ENCODE measurements around the gene ZKSCAN2.

Gene ZKSCAN2

GRCh38 chr16:25271421-25271820 lies 13.8 kb upstream of the ZKSCAN2 start:
- H3K79me1 ChIP-seq (ENCODE audit: low read depth, low read length) = no peaks in the 10 kb centered on the region
- H2BK12ac ChIP-seq (ENCODE audit: low read length) = no peak overlapping the region
- H3K4me2 ChIP-seq (ENCODE audit: insufficient read depth, low read length, poor library complexity, severe bottlenecking) = no peak overlapping the region
- H2BK5ac ChIP-seq (ENCODE audit: low read length) = no peak overlapping the region
- no peaks in the 10 kb centered on the region for H3K9me3 ChIP-seq (replicated peaks in 1 of 2; ENCODE audit: control insufficient read depth in 2 of 2, insufficient read depth in 1 of 2, low read depth in 1 of 2, low read length in 2 of 2)
- no peak overlapping the region for H3K27ac ChIP-seq (replicated peaks; ENCODE audit: low read length)
- no peak overlapping the region for H3K4me3 ChIP-seq (ENCODE audit: low read length in 2 of 2)
- no peak overlapping the region for H4K8ac ChIP-seq (ENCODE audit: low read depth, low read length)
- H3K4me1 ChIP-seq (ENCODE audit: control insufficient read depth in 2 of 2, insufficient read depth in 1 of 2, low read depth in 1 of 2, low read length in 2 of 2) = no peaks in the 10 kb centered on the region
- no peak overlapping the region for H4K91ac ChIP-seq (ENCODE audit: low read depth, low read length, poor library complexity)
- H3K9ac ChIP-seq (ENCODE audit: low read depth, low read length, poor library complexity) = no peak overlapping the region
- H2AFZ ChIP-seq (ENCODE audit: low read length) = no peak overlapping the region
- WGBS, 2 donors (ENCODE audit: extremely low coverage in 2 of 2, insufficient read length in 2 of 2, insufficient replicate concordance in 1 of 2) = no CpG with 5 or more reads among the region's 5 CpGs
- no peak overlapping the region for H2BK15ac ChIP-seq (ENCODE audit: low read length)
- no peak overlapping the region for H3K18ac ChIP-seq (ENCODE audit: low read length)
- H2BK120ac ChIP-seq (ENCODE audit: low read depth, low read length) = no peak overlapping the region
- no peak overlapping the region for H3K4ac ChIP-seq (ENCODE audit: low read length)
- H2AK5ac ChIP-seq (ENCODE audit: low read depth, low read length) = no peak overlapping the region
- DNase-seq (ENCODE audit: low spot score) = no peak
- H3K36me3 ChIP-seq (replicated peaks in 1 of 2; ENCODE audit: control insufficient read depth in 2 of 2, insufficient read depth in 2 of 2, low read length in 2 of 2) = peaks cover 1 to 24% of the 10 kb centered on the region in 2 donors
- no peak overlapping the region for H3K23ac ChIP-seq (ENCODE audit: low read depth, low read length, poor library complexity)
- no peak overlapping the region for H3K14ac ChIP-seq (ENCODE audit: low read length)
- H3K27me3 ChIP-seq (ENCODE audit: control insufficient read depth in 3 of 3, insufficient read depth in 3 of 3, low read depth in 1 of 3, low read length in 3 of 3) = no peaks in the 10 kb centered on the region

- Histone ChIP-seq H2AK5ac (ENCODE audit: low read depth, low read length) (no peak overlapping the region), H3K79me1 (ENCODE audit: low read depth, low read length) (no peaks in the 10 kb centered on the region), H3K36me3 (replicated peaks in 1 of 2; ENCODE audit: control insufficient read depth in 2 of 2, insufficient read depth in 2 of 2, low read length in 2 of 2) (peaks cover 1 to 32% of the 10 kb centered on the region in 2 donors), H3K18ac (ENCODE audit: low read length) (no peak overlapping the region), H3K23ac (ENCODE audit: low read depth, low read length, poor library complexity) (no peak overlapping the region), H2BK12ac (ENCODE audit: low read length) (no peak overlapping the region), H4K8ac (ENCODE audit: low read depth, low read length) (no peak overlapping the region), H3K4me3 (ENCODE audit: low read length in 2 of 2) (no peak overlapping the region), H3K4me2 (ENCODE audit: insufficient read depth, low read length, poor library complexity, severe bottlenecking) (no peak overlapping the region), H4K91ac (ENCODE audit: low read depth, low read length, poor library complexity) (no peak overlapping the region), H2AFZ (ENCODE audit: low read length) (no peak overlapping the region), H3K14ac (ENCODE audit: low read length) (no peak overlapping the region), H3K27ac (replicated peaks; ENCODE audit: low read length) (no peak overlapping the region), H3K27me3 (ENCODE audit: control insufficient read depth in 3 of 3, insufficient read depth in 3 of 3, low read depth in 1 of 3, low read length in 3 of 3) (no peaks in the 10 kb centered on the region), H2BK5ac (ENCODE audit: low read length) (no peak overlapping the region), H3K9ac (ENCODE audit: low read depth, low read length, poor library complexity) (no peak overlapping the region), H3K9me3 (replicated peaks in 1 of 2; ENCODE audit: control insufficient read depth in 2 of 2, insufficient read depth in 1 of 2, low read depth in 1 of 2, low read length in 2 of 2) (no peaks in the 10 kb centered on the region), H2BK120ac (ENCODE audit: low read depth, low read length) (no peak overlapping the region), H3K4ac (ENCODE audit: low read length) (no peak overlapping the region), H2BK15ac (ENCODE audit: low read length) (no peak overlapping the region), H3K4me1 (ENCODE audit: control insufficient read depth in 2 of 2, insufficient read depth in 1 of 2, low read depth in 1 of 2, low read length in 2 of 2) (no peaks in the 10 kb centered on the region)
- no peak for DNase-seq (ENCODE audit: low spot score)
- WGBS, 2 donors (ENCODE audit: extremely low coverage in 2 of 2, insufficient read length in 2 of 2, insufficient replicate concordance in 1 of 2) = no CpG with 5 or more reads among the region's 6 CpGs
Observed at GRCh38 chr16:25270577-25270976, 12.9 kb upstream of the ZKSCAN2 start.

GRCh38 chr16:25269879-25270278 lies 12.2 kb upstream of the ZKSCAN2 start:
- Histone ChIP-seq H3K4me1 (ENCODE audit: control insufficient read depth in 2 of 2, insufficient read depth in 1 of 2, low read depth in 1 of 2, low read length in 2 of 2) (no peaks in the 10 kb centered on the region), H3K18ac (ENCODE audit: low read length) (no peak overlapping the region), H3K27me3 (ENCODE audit: control insufficient read depth in 3 of 3, insufficient read depth in 3 of 3, low read depth in 1 of 3, low read length in 3 of 3) (no peaks in the 10 kb centered on the region), H2BK120ac (ENCODE audit: low read depth, low read length) (no peak overlapping the region), H3K14ac (ENCODE audit: low read length) (no peak overlapping the region), H3K23ac (ENCODE audit: low read depth, low read length, poor library complexity) (no peak overlapping the region), H2BK12ac (ENCODE audit: low read length) (no peak overlapping the region), H4K91ac (ENCODE audit: low read depth, low read length, poor library complexity) (no peak overlapping the region), H3K9ac (ENCODE audit: low read depth, low read length, poor library complexity) (no peak overlapping the region), H2AK5ac (ENCODE audit: low read depth, low read length) (no peak overlapping the region), H3K79me1 (ENCODE audit: low read depth, low read length) (no peaks in the 10 kb centered on the region), H3K36me3 (replicated peaks in 1 of 2; ENCODE audit: control insufficient read depth in 2 of 2, insufficient read depth in 2 of 2, low read length in 2 of 2) (peaks cover 1 to 36% of the 10 kb centered on the region in 2 donors), H2BK5ac (ENCODE audit: low read length) (no peak overlapping the region), H4K8ac (ENCODE audit: low read depth, low read length) (no peak overlapping the region), H3K9me3 (replicated peaks in 1 of 2; ENCODE audit: control insufficient read depth in 2 of 2, insufficient read depth in 1 of 2, low read depth in 1 of 2, low read length in 2 of 2) (no peaks in the 10 kb centered on the region), H2BK15ac (ENCODE audit: low read length) (no peak overlapping the region), H3K4me3 (ENCODE audit: low read length in 2 of 2) (no peak overlapping the region), H3K4me2 (ENCODE audit: insufficient read depth, low read length, poor library complexity, severe bottlenecking) (no peak overlapping the region), H2AFZ (ENCODE audit: low read length) (no peak overlapping the region), H3K27ac (replicated peaks; ENCODE audit: low read length) (no peak overlapping the region), H3K4ac (ENCODE audit: low read length) (no peak overlapping the region)
- DNase-seq (ENCODE audit: low spot score) = no peak
- no CpG with 5 or more reads among the region's 1 CpG for WGBS, 2 donors (ENCODE audit: extremely low coverage in 2 of 2, insufficient read length in 2 of 2, insufficient replicate concordance in 1 of 2)

- no peak overlapping the region for H4K91ac ChIP-seq (ENCODE audit: low read depth, low read length, poor library complexity)
- H2BK15ac ChIP-seq (ENCODE audit: low read length) = no peak overlapping the region
- H4K8ac ChIP-seq (ENCODE audit: low read depth, low read length) = no peak overlapping the region
- H3K27me3 ChIP-seq (ENCODE audit: control insufficient read depth in 3 of 3, insufficient read depth in 3 of 3, low read depth in 1 of 3, low read length in 3 of 3) = no peaks in the 10 kb centered on the region
- WGBS, 2 donors (ENCODE audit: extremely low coverage in 2 of 2, insufficient read length in 2 of 2, insufficient replicate concordance in 1 of 2) = no CpG with 5 or more reads among the region's 2 CpGs
- H3K9me3 ChIP-seq (replicated peaks in 1 of 2; ENCODE audit: control insufficient read depth in 2 of 2, insufficient read depth in 1 of 2, low read depth in 1 of 2, low read length in 2 of 2) = no peaks in the 10 kb centered on the region
- H2AK5ac ChIP-seq (ENCODE audit: low read depth, low read length) = no peak overlapping the region
- H3K4me2 ChIP-seq (ENCODE audit: insufficient read depth, low read length, poor library complexity, severe bottlenecking) = no peak overlapping the region
- no peak overlapping the region for H3K4ac ChIP-seq (ENCODE audit: low read length)
- DNase-seq (ENCODE audit: low spot score) = no peak
- H2BK5ac ChIP-seq (ENCODE audit: low read length) = no peak overlapping the region
- no peak overlapping the region for H3K4me3 ChIP-seq (ENCODE audit: low read length in 2 of 2)
- no peak overlapping the region for H3K18ac ChIP-seq (ENCODE audit: low read length)
- no peak overlapping the region for H3K9ac ChIP-seq (ENCODE audit: low read depth, low read length, poor library complexity)
- no peak overlapping the region for H3K23ac ChIP-seq (ENCODE audit: low read depth, low read length, poor library complexity)
- no peak overlapping the region for H3K27ac ChIP-seq (replicated peaks; ENCODE audit: low read length)
- no peak overlapping the region for H2AFZ ChIP-seq (ENCODE audit: low read length)
- H2BK12ac ChIP-seq (ENCODE audit: low read length) = no peak overlapping the region
- no peak overlapping the region for H3K14ac ChIP-seq (ENCODE audit: low read length)
- H2BK120ac ChIP-seq (ENCODE audit: low read depth, low read length) = no peak overlapping the region
- H3K36me3 ChIP-seq (replicated peaks in 1 of 2; ENCODE audit: control insufficient read depth in 2 of 2, insufficient read depth in 2 of 2, low read length in 2 of 2) = peaks cover 0 to 71% of the 10 kb centered on the region in 2 donors
- no peaks in the 10 kb centered on the region for H3K4me1 ChIP-seq (ENCODE audit: control insufficient read depth in 2 of 2, insufficient read depth in 1 of 2, low read depth in 1 of 2, low read length in 2 of 2)
- H3K79me1 ChIP-seq (ENCODE audit: low read depth, low read length) = no peaks in the 10 kb centered on the region
Observed at GRCh38 chr16:25265968-25266367, 8.3 kb upstream of the ZKSCAN2 start.
